Astrocyte (in vitro differentiated cells and primary cell): ENCODE data around the gene IQGAP1.

Experiments
- EZH2 ChIP-seq: IDR thresholded peaks from 2 replicates; pipeline ENCODE4 v1.6.1; 2012; ENCODE audit warnings: mild to moderate bottlenecking, low read length, inconsistent platforms; ENCODE audit not compliant: insufficient read depth
- TF ChIP-seq, protein P1 (sequence below): IDR thresholded peaks from 2 replicates; pipeline ENCODE4 v1.5.1; 2011; ENCODE audit warnings: low read depth, mild to moderate bottlenecking, inconsistent platforms, low read length, moderate library complexity; ENCODE audit not compliant: insufficient read depth

DNA sequence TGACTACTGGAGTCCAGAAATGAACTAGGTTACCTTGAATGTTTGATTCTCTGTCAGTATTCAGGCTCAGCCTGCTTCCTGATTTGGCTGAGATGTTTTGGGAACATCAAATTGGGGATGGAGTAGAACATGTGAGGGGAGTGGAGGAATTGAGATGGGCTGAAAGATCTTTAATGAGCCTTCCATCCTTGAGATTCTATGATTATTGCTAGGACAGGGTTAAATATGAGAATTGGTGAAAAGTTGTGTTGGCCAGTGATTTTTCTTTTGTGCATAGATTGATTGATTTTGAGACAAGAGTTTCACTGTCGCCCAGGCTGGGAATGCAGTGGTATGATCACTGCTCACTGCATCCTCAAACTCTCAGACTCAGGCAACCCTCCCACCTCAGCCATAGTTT is 32.4 kb downstream of the IQGAP1 start:
- TF ChIP-seq, protein P1, sequence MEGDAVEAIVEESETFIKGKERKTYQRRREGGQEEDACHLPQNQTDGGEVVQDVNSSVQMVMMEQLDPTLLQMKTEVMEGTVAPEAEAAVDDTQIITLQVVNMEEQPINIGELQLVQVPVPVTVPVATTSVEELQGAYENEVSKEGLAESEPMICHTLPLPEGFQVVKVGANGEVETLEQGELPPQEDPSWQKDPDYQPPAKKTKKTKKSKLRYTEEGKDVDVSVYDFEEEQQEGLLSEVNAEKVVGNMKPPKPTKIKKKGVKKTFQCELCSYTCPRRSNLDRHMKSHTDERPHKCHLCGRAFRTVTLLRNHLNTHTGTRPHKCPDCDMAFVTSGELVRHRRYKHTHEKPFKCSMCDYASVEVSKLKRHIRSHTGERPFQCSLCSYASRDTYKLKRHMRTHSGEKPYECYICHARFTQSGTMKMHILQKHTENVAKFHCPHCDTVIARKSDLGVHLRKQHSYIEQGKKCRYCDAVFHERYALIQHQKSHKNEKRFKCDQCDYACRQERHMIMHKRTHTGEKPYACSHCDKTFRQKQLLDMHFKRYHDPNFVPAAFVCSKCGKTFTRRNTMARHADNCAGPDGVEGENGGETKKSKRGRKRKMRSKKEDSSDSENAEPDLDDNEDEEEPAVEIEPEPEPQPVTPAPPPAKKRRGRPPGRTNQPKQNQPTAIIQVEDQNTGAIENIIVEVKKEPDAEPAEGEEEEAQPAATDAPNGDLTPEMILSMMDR: no peak
- TF ChIP-seq EZH2: no peak
